ENCODE data around the gene TMEFF1.

Gene TMEFF1

DNA sequence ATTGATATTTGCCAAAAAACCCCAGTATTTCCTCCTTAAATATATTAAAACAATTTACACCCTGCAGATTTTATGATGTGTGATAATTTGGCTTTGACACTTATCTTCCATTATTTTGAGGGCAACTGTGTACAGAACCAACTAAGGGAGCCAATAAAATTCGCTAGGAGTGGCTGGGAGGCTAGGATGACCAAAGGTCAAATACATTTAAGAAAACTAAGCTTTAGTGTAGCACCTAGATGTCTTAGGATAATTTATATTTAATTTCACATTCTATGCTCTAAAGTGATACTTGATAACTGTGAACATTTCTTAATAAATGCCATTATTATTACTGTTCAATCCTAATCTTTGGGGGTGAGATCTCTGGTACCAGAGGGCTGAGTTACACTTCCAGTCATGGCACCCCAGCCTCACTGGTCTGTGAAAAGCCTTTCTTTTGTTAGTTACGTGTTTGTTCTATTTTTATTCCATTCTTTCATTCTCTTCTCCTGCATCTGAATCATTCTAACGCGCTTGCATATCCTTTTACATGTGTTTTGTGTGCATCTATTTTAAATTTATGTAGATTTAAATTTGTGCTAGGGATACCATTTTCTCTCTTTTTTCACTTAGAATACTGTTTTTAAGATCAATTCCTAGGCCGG, 26.9 kb upstream of the TMEFF1 start:
- no peak for DNase-seq (ENCODE audit: low read depth in 2 of 3, low spot score in 1 of 3)

DNA sequence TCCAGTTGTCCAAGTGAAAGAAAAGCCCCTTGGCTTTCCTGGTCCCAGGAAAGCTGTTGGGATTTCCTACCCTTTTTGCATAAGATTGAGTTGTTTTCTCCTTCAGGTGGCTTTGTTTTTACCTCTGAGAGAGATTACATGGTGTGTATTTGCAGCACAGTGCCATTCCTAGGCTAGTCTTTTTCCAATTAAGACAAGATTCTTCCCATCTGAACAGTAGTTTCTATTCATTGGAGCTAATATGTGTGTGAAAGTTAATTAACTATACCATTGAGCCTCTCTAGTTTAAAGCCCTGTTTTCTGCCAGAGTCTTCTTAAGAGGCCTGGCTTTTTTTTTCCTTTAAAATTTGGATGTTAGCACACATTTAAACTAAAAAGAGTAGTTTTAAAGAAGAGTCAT, 25.9 kb upstream of the TMEFF1 start:
- no peak for DNase-seq (ENCODE audit: low read depth in 2 of 3, low spot score in 1 of 3)

DNA sequence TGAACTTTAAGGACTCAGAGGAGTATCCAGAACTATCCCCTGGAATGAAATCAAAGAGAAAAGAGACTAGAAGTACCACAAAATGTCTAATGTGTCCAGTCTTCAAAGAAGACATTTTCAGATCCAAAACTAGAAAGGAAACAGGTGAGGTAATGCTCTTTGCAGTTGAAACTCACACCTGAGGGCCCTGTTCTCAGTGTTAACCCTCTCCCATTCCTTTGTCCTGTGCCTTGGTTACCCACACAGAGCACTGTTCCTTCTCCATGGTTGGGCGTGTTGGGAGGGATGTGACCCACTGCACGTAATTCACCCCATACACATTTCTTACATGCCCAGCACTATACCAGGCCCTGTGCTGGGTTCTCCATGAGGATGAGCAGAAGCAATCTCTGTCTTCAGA, 24.7 kb upstream of the TMEFF1 start:
- DNase-seq (ENCODE audit: low read depth in 2 of 3, low spot score in 1 of 3), result no peak

DNA sequence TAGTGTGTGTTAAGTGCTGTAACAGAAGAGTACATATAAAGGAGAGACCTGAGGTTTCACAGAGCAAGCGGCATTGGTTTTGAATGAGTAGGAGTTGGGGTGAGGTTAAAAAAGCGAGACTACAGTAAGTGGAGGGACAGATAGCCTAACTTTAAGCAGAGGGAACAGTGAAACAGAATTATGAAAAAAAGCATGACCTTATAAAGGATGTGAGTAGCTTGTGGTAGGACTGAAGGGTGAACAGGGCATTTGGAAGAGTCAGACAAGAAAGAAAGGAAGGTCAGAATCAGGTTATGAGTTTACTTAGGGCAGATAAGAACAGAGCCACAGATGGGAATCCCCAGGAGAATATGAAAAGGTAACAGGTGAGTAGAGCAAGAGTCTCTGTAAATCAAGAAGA, 23.5 kb upstream of the TMEFF1 start:
- DNase-seq (ENCODE audit: low read depth in 2 of 3, low spot score in 1 of 3), result no peak

DNA sequence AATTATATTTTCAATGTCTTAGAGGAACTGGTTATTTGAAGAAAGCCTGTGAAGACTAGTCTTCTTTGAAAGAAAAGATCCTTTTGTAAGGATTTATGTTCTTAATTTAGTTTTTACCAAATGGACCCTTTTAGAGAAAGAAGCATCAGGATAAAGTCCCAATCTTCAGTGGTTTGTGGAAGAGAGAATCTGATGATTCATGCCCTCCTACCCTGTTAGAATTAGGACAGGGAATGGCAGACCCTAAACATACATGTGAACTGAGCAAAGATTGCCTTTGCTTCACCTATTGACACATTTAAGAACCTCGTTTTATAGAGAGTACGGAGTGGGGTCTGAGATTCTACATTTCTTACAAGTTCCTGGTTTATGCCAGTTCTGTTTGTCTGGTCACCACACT, 20.1 kb upstream of the TMEFF1 start:
- no peak for DNase-seq (ENCODE audit: low read depth in 2 of 3, low spot score in 1 of 3)

DNA sequence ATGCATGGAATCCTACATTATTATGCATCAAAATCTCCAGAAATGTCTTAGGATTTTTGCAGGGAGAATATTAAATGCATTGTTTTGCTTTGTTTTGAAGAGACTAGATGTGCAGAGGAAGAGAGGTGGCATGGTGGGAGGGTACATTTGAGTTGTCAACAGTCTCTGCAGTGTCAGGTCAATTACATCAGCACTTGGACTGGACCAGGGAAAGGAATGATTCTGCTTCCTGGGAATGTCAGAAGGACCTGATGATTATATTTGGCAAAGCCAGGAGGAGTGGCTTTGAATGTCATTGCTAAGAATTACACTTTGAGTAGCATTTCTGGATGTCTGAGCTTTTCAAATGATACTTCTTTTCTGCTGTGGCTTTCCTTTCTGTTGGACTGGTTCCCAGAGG, 17.5 kb upstream of the TMEFF1 start:
- DNase-seq (ENCODE audit: low read depth in 2 of 3, low spot score in 1 of 3), result no peak

DNA sequence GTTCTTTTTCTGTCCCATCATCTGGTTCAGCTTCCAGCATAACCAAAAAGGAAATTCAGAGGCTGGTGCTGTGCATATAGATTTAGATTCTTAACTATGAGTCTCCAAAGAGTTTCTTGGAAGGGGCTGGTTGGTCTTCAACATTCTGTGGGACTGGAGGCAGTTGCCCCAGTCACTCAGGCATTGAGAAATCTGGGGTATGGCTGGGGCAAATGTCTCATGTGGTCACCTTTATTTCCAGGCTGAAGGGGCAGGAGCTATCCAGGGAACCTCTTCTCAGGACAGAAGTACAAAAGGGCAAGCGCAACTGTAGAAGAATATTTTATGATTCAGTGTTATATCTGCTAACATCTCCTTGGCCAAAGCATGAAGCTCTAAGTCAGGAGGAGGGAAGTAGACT, 15.4 kb upstream of the TMEFF1 start:
- DNase-seq (ENCODE audit: low read depth in 2 of 3, low spot score in 1 of 3), result no peak

DNA sequence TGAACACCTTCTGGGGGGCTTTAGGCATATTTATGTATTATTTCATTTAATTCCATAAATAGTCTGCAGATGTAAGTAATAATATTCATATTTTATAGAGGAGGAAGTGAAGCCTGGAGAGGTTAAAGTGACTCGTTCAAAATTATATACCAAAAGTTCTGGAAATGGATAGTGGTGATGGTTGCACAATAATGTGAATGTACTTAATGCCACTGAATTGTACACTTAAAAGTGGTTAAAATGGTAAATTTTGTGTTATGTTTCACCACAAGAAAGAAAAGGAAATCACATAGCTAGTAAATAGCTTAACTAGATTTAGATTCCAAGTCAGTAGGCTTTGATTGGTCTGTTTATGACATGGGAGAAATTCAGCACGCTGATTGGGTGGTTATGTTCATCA, 13.0 kb upstream of the TMEFF1 start:
- DNase-seq (ENCODE audit: low read depth in 2 of 3, low spot score in 1 of 3), result no peak

DNA sequence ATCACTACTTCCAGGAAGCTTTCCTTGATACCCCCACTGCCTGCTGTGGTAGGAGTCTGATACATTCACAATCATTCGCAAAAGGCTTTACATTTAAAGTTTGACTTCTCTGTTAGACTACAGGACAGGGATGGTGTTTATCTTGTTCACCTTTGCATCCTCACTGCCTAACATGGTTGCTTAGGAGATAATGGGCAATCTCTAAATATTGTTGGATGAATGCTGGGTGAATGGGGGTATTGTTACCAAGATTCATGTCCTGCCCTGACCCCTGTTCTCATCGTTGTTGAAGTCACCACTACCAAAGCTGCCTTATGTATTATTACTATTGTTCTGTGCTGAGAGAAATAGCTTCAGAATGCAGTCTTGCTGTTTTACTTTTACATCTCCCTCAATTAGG, 7.7 kb upstream of the TMEFF1 start:
- DNase-seq (ENCODE audit: low read depth in 2 of 3, low spot score in 1 of 3), result no peak

DNA sequence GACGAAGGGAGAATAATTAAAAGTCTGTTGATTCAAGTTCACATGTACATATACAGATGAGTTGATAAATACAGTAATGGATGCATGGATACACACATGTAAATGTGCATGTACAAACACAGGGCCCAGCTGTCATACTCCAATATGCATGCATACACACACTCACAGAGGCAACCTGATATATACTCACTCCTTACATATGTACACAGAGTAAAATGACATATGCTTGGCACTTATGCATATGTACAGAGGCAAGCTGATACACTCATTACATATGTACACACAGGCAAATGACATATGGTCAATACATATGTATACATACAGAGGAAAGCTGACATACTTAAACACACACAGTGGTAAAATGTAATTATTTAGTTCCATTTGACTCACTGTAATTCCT, 7.2 kb upstream of the TMEFF1 start:
- no peak for DNase-seq (ENCODE audit: low read depth in 2 of 3, low spot score in 1 of 3)

DNA sequence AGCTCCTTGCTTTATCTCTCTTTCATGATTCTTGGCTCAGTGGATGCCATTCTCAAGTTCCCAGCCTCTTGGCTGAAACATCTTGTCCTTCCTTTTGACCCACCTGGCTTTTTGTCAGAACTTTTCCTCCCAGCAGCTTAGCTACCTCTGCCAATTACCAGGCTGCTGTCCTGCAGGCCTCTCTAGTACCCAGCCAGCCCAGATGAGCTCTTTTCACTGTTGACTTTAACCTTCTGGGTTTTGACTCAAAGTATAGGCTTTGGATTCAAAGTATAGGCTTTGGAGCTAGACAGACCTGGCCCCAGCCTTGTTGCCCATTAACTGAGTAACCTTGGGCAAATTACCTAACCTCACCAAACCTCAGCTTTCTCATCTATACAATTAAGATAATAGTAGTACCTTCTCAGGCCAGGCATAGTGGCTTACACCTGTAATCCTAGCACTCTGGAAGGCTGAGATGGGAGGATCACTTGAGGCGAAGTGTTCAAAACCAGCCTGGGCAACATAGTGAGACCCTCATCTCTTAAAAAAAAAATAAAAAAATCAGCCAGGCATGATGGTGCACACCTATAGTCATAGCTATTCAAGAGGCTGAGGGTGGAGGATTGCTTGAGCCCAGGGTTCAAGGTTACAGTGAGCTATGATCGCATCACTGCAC, 6.6 kb upstream of the TMEFF1 start:
- DNase-seq (ENCODE audit: low read depth in 2 of 3, low spot score in 1 of 3), result no peak

DNA sequence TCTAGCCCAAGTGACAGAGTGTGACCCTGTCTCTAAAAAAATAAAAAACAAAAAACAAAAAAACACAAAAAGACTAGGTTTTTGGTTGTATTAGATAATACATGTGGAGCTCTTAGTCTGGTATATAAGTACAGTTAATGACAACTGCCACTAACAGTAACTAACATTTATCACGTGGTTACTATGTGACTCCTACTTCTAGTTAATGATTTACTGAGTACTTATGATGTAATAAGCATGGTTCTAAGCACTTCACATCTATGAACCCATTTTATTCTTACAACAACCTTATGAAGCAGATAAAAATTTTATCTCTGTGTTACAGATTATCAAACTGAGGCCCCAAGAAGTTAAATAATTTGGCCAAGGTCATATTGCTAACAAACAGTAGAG, 6.1 kb upstream of the TMEFF1 start:
- no peak for DNase-seq (ENCODE audit: low read depth in 2 of 3, low spot score in 1 of 3)

DNA sequence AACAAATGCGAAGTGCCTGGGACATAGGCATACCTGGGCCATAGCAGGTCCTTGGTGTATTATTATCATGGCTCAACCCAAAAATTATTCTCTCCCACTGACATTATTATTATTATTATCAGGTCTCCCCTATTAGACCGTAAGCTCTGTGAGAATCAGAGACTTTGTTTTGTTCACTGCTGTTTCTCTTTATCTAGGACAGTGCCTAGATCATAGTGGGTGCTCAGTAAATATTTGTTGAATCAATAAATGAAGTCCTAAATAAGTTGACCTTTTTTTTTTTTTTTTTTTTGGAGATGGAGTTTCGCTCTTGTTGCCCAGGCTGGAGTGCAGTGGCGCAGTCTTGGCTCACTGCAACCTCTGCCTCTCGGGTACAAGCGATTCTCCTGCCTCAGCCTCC, 4.9 kb upstream of the TMEFF1 start:
- DNase-seq (ENCODE audit: low read depth in 2 of 3, low spot score in 1 of 3), result no peak

DNA sequence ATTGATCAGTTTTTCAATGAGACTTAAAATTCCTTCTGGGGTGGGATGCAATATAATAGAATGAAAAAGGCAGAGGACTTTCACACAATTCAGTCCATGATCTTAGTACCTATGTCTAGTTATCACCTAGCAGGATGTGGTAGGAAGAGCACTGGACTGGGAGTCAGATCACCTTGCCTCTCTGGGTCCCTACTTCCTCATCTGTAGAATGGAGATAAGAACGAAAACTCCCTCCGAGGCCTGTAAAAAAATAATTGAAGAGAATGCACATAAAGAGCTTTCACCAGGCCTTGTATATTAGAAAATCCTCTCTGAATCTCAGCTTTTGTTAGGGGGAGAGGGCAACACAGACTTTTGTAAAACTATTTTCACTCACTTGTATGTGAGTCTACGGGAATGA, 681 bp upstream of the TMEFF1 start:
- no peak for DNase-seq (ENCODE audit: low read depth in 2 of 3, low spot score in 1 of 3)

DNA sequence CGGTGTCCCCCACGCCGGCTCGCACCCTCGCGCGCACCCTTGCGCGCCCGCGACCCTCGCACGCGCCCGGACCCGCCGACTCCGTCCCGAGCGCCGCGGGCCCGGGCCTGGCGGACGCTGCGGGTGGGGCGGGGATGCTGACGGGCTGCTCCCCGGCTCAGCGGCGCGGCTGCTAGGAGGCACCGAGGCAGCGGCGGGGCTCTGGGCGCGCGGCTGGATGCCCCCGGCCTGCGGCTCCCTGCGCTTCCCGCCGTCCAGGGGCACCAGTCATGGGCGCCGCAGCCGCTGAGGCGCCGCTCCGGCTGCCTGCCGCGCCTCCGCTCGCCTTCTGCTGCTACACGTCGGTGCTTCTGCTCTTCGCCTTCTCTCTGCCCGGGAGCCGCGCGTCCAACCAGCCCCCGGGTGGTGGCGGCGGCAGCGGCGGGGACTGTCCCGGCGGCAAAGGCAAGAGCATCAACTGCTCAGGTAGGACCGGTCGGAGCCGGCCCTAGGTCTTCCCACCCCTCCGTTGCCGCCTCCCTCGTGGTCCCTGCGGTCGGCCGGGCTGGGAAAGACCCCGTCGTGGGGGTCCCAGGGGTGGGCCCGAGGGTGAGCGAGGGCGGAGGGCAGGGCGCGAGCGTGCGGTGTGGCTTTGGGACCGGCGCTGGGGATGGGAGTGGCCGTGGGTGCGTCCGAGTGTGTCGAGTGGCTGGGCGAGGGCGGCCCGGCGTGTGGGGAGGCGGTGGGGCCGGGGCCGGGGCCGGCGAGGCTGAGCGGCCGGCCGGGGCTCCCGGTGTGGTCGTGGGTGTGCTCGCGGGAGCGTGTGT, 530 bp downstream of the TMEFF1 start:
- DNase-seq (ENCODE audit: low read depth in 2 of 3, low spot score in 1 of 3), result peak in 2 of 3 donors; percentile 15 to 16

DNA sequence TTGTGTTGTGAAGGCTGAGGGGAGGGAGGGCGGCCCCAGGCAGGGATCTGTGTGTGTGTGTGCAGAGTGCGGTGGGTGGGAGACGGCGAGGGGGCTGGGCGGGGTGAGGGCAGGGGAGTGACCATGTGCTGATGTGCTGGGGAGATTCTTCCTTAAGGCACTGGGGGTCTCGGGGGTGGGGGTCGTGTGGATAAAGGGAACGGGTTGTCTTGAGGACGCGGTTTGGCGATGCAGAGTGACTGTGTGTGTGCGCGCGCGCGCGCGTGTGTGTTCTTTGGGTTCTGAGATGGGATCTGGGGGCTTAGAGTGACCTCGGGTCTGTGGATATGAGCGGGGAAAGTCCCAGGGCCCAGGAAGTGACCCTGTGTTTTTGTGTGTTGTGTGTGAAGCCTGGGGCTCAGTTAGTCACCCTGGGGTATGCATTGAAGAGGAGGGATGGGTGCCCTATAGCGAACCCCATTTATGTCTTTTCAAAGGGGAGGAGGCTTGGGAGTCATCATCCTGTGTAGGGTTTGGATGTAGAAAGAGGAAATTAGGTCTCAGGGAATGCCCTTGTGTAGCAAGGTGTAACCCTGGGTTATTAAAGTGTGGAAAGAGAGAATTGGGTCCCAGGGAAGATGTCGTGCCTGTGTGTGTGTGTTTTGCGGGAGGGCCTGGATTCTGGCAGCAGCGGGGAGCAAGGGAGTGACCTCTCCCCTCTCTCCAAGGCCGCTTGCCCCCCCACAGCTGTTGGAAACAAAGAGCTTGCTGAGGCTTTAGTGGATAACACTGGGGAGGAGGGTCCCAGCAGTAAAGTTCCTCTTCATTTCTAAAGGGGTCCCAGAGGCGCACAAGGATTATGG, 1.4 kb downstream of the TMEFF1 start:
- DNase-seq (ENCODE audit: low read depth in 2 of 3, low spot score in 1 of 3), result no peak

DNA sequence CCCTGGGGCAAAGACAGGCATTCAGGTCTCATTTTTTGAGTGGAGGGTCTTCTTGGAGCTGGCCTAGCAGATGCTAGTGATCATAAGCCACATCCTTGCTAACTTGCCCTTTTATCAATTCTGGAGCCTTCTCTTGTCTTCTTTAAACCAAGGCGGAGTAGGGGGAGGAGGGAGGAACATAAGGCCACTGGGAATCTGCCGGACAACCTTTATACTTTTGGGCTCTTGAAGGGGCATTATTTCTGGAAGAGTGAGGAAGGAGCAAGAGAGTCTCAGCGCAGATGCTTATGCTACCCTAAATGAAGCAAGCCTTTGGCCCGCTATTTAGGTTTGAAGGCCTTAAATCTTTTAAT, 2.0 kb downstream of the TMEFF1 start:
- no peak for DNase-seq (ENCODE audit: low read depth in 2 of 3, low spot score in 1 of 3)

DNA sequence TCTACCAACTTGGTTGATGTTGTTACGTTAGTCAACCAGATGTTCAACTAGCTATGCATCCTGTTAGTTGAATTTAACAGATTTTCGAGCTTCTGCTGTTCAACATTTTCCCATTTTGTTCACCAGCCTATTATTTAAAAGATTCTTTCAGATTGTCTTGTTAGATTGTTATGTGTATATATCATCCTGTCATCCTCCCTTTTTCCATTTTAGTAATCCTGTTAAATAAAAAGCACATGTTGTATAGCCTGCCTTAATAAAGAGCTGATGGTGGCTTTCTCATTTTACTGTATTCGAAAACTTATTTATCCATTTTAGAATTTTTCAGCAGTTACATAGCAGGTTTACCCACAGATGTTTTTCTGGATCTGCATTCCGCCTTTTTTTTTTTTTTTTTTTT, 4.3 kb downstream of the TMEFF1 start:
- no peak for DNase-seq (ENCODE audit: low read depth in 2 of 3, low spot score in 1 of 3)

DNA sequence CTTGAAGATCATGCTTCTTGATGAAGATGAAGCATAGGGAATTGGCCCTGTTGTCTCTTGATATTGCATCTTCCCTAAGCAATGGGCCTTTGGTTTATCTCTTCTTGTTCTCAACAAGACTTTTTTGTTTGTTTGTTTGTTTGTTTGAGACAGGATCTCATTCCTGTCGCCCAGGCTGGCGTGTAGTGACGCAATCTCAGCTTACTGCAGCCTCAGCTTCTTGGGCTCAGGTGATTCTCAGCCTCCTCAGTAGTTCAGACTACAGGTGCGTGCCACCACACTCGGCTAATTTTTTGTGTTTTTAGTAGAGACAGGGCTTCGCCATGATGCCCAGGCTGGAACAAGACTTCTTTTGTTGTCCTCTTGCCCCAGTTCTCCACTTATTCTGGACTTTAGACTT, 5.2 kb downstream of the TMEFF1 start:
- no peak for DNase-seq (ENCODE audit: low read depth in 2 of 3, low spot score in 1 of 3)

DNA sequence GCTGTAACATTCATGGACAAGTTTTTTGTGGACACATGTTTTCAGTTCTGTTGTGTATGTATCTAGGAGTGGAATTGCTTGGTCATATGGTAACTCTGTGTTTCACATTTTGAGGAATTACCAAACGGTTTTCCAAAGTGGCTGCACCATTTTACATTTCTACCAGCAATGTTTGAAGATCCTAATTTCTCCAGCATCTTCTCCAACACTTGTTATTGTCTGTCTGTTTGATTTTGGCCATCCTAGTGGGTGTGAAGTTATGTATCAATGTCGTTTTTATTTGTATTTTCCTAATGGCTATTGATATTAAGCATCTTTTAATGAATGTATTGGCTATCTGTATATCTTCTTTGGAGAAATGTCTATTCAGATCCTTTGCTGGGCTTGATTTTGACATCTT, 6.9 kb downstream of the TMEFF1 start:
- no peak for DNase-seq (ENCODE audit: low read depth in 2 of 3, low spot score in 1 of 3)

DNA sequence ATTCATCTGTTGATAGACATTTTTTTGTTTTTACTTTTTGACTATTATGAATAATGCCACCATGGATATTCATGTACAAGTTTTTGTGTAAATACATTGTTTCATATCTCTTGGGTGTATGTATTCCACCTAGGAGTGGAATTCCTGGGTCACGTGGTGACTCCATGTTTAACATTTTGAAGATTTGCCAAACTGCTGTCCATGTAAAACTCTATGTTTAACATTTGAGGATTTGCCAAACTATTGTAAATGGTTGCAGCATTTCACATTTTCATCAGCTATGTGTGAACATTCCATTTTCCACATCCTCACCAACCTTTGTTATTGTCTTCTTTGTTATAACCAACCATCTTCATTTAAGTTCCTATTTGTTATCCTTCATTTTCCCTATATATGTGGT, 12.2 kb downstream of the TMEFF1 start:
- no peak for DNase-seq (ENCODE audit: low read depth in 2 of 3, low spot score in 1 of 3)

Data from stimulated activated CD4-positive, alpha-beta T cell treated with anti-CD3 and anti-CD28 coated beads, Interleukin-12 subunit alpha, Interleukin-12 subunit beta, amount 100 ng/mL, for 48 hours (primary cell).